ENCODE measurements around the gene APBB2.

GRCh38 chr4:40874331-40874730 lies 340.0 kb downstream of the APBB2 start:
- TF ChIP-seq CTCF (IDR thresholded peaks at IDR 0.05) = no peak
- no peak for TF ChIP-seq POLR2A (IDR thresholded peaks at IDR 0.05)

All from tibial nerve (tissue), 3 donors.